ENCODE data around the gene TJP3. TPM values are rescaled to one million over a fixed set of nuclear protein-coding genes. Genes with fewer than 3 reads are reported as not detected.

The TJP3 gene
- total RNA-seq, result 20.0 to 21.7 TPM (median 20.1 TPM) in 3 replicates

- Mint-ChIP-seq H3K27me3 (ENCODE audit: low read depth) (no peaks in the 10 kb centered on the region), H3K4me1 (peaks cover 18% of the 10 kb centered on the region), H3K4me3 (peak within 1 kb of the TSS; percentile 16), H3K9me3 (no peaks in the 10 kb centered on the region), H3K27ac (no peak within 1 kb of the TSS), H3K36me3 (no peaks in the 10 kb centered on the region)
- no peak for TF ChIP-seq CTCF (IDR thresholded peaks at IDR 0.05; ENCODE audit: unreplicated experiment)
- DNase-seq (ENCODE audit: low spot score in 2 of 2, unreplicated experiment in 2 of 2), result no peak
These were observed at the start of gene TJP3 for GRCh38 chr19:3708207-3708931. TSS of gene TJP3 (plus strand) at chr19:3708384. CDS start at chr19:3728433, 20,049 bp downstream.

GRCh38 chr19:3658870-3659745 lies 49.1 kb upstream of the TJP3 start:
- H3K27me3 Mint-ChIP-seq (ENCODE audit: low read depth), result no peaks in the 10 kb centered on the region
- H3K27ac Mint-ChIP-seq, result no peak overlapping the region
- H3K4me3 Mint-ChIP-seq, result no peak overlapping the region
- H3K4me1 Mint-ChIP-seq, result no peaks in the 10 kb centered on the region
- no peak for DNase-seq (ENCODE audit: low spot score in 2 of 2, unreplicated experiment in 2 of 2)
- no peak for TF ChIP-seq CTCF (IDR thresholded peaks at IDR 0.05; ENCODE audit: unreplicated experiment)
- H3K36me3 Mint-ChIP-seq, result peaks cover 32% of the 10 kb centered on the region
- no peaks in the 10 kb centered on the region for H3K9me3 Mint-ChIP-seq

GRCh38 chr19:3659746-3660112 lies 48.5 kb upstream of the TJP3 start:
- Mint-ChIP-seq H3K4me3 (no peak overlapping the region), H3K27ac (no peak overlapping the region), H3K9me3 (no peaks in the 10 kb centered on the region), H3K27me3 (ENCODE audit: low read depth) (no peaks in the 10 kb centered on the region), H3K36me3 (peaks cover 35% of the 10 kb centered on the region), H3K4me1 (no peaks in the 10 kb centered on the region)
- DNase-seq (ENCODE audit: low spot score in 2 of 2, unreplicated experiment in 2 of 2), result no peak
- no peak for TF ChIP-seq CTCF (IDR thresholded peaks at IDR 0.05; ENCODE audit: unreplicated experiment)

GRCh38 chr19:3660493-3661219 lies 47.5 kb upstream of the TJP3 start:
- no peaks in the 10 kb centered on the region for H3K27me3 Mint-ChIP-seq (ENCODE audit: low read depth)
- no peak for TF ChIP-seq CTCF (IDR thresholded peaks at IDR 0.05; ENCODE audit: unreplicated experiment)
- no peak for DNase-seq (ENCODE audit: low spot score in 2 of 2, unreplicated experiment in 2 of 2)
- peaks cover 35% of the 10 kb centered on the region for H3K36me3 Mint-ChIP-seq
- no peak overlapping the region for H3K4me3 Mint-ChIP-seq
- no peak overlapping the region for H3K27ac Mint-ChIP-seq
- no peaks in the 10 kb centered on the region for H3K4me1 Mint-ChIP-seq
- H3K9me3 Mint-ChIP-seq, result no peaks in the 10 kb centered on the region

DNA sequence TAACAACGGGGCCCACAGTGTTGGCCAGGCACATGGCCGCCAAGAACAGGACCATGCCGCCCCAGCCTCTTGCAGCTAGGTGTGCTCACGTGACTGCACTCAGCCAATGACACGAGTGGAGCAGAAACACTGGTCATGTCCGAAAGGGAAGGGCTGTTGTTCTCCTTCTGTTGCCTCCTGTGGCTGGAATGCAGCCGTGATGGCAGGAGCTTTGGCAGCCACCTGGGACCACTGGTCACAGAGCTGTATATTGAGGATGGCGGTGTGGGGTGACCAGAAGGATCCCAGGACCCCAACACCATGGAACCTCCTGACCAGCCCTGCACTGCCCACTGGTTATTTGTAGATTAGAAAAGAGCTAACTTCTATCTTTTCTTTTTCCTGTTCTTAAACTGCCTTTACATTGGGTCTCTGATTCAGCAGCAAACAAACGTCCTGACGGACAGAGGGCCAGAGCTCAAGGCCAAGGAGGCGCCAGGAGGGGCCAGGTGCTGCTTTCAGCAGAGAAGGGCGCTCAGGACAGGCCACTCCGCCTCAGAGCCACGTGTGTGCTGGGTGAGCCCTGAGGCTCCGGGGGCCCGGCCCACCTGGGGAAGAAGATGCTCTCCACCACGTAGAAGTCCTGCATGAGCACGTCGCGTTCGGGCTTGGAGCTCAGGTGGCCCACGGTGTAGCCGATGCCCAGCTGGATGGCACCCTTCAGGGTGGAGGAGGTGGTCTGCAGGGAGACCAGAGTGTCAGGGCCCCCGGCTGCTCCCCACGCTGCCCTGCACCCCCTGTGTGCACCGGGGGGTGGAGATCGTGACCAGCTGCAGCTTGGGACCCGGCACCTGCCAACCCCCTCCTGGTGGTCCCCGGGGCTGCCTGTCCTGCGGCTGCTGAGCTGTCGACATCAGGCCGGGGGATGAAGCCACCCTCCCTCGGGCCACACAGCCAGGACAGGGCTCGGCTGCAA lies 46.6 kb upstream of the TJP3 start:
- TF ChIP-seq CTCF (IDR thresholded peaks at IDR 0.05; ENCODE audit: unreplicated experiment), result no peak
- Mint-ChIP-seq H3K4me1 (no peaks in the 10 kb centered on the region), H3K9me3 (no peaks in the 10 kb centered on the region), H3K36me3 (peaks cover 35% of the 10 kb centered on the region), H3K4me3 (no peak overlapping the region), H3K27ac (no peak overlapping the region), H3K27me3 (ENCODE audit: low read depth) (no peaks in the 10 kb centered on the region)
- DNase-seq (ENCODE audit: low spot score in 2 of 2, unreplicated experiment in 2 of 2), result no peak
